Naive B cell (primary cell): ENCODE results near the gene AGBL1. TPM values are rescaled to one million over a fixed set of nuclear protein-coding genes. Genes with fewer than 3 reads are reported as not detected.
"Not testable (repeated sequence)": the region's sequence is repeated elsewhere in the genome, so short reads cannot be mapped to it uniquely, and the experiment has no call there.

Source experiments
- ATAC-seq, 2 donors: fragments of 150-1000 bp; cut with Tn5 transposase; 2 replicates each; pipeline ENCODE4 v1.10.0; 2021; ENCODE audit warnings: low read depth in 2 of 2, mild to moderate bottlenecking in 2 of 2, moderate library complexity in 2 of 2
- DNase-seq: peaks from one replicate; pipeline ENCODE4 v3.0.0; 2022
- H3K27ac Mint-ChIP-seq, 6 donors: one replicate each; pipeline ENCODE4 v1.8.0; 2020 to 2022; ENCODE audit warnings: mild to moderate bottlenecking in 6 of 6, mixed read lengths in 6 of 6, moderate library complexity in 5 of 6, inconsistent platforms in 2 of 6
- H3K27me3 Mint-ChIP-seq, 3 donors: one replicate each; pipeline ENCODE4 v1.8.0; 2021 to 2022; ENCODE audit warnings: mixed read lengths in 3 of 3, mild to moderate bottlenecking in 1 of 3
- H3K36me3 Mint-ChIP-seq, 2 donors: one replicate each; pipeline ENCODE4 v1.8.0; 2020 to 2022; ENCODE audit warnings: mixed read lengths in 2 of 2, inconsistent platforms in 1 of 2, mild to moderate bottlenecking in 1 of 2
- H3K4me1 Mint-ChIP-seq, 3 donors: one replicate each; pipeline ENCODE4 v1.8.0; 2020 to 2022; ENCODE audit warnings: mixed read lengths in 3 of 3, inconsistent platforms in 1 of 3, mild to moderate bottlenecking in 1 of 3, moderate library complexity in 1 of 3
- H3K4me3 Mint-ChIP-seq, 8 donors: one replicate each; pipeline ENCODE4 v1.8.0; 2020 to 2022; ENCODE audit warnings: mild to moderate bottlenecking in 8 of 8, mixed read lengths in 8 of 8, moderate library complexity in 8 of 8, inconsistent platforms in 2 of 8
- H3K9me3 Mint-ChIP-seq, 7 donors: one replicate each; pipeline ENCODE4 v1.8.0; 2020 to 2022; ENCODE audit warnings: mixed read lengths in 7 of 7, mild to moderate bottlenecking in 5 of 7, inconsistent platforms in 2 of 7, moderate library complexity in 1 of 7
- polyA plus RNA-seq, 6 donors: library from polyadenylated mRNA; unstranded; fragments of 300-500 nt; fragmentation: Illumina TruSeq; gene quantifications; one replicate each; pipeline ENCODE4 v1.2.3, GENCODE V29; 2021; ENCODE audit warnings: low read depth in 6 of 6

Gene AGBL1
- polyA plus RNA-seq, 6 donors from 2014 or later = not detected

- peaks cover 0 to 16% (median 5%) of the 10 kb centered on the region in 7 donors for H3K9me3 Mint-ChIP-seq
- ATAC-seq (no peak), DNase-seq (no peak)
- no peaks in the 10 kb centered on the region for H3K36me3 Mint-ChIP-seq
- H3K4me1 Mint-ChIP-seq = no peaks in the 10 kb centered on the region
- no peak overlapping the region for H3K27ac Mint-ChIP-seq
- no peak overlapping the region for H3K4me3 Mint-ChIP-seq
- no peaks in the 10 kb centered on the region for H3K27me3 Mint-ChIP-seq
These were observed 888.6 kb downstream of the AGBL1 start for GRCh38 chr15:86968244-86968643.

GRCh38 chr15:86969364-86969763 is 889.7 kb downstream of the AGBL1 start:
- H3K27me3 Mint-ChIP-seq = no peaks in the 10 kb centered on the region
- no peaks in the 10 kb centered on the region for H3K36me3 Mint-ChIP-seq
- H3K9me3 Mint-ChIP-seq = peaks cover 0 to 16% (median 5%) of the 10 kb centered on the region in 7 donors
- DNase-seq = no peak
- no peaks in the 10 kb centered on the region for H3K4me1 Mint-ChIP-seq
- no peak overlapping the region for H3K4me3 Mint-ChIP-seq
- ATAC-seq = no peak
- no peak overlapping the region for H3K27ac Mint-ChIP-seq

- Mint-ChIP-seq H3K27me3 (no peaks in the 10 kb centered on the region), H3K27ac (no peak overlapping the region), H3K36me3 (no peaks in the 10 kb centered on the region), H3K4me1 (no peaks in the 10 kb centered on the region), H3K4me3 (no peak overlapping the region), H3K9me3 (peaks cover 0 to 6% (median 0%) of the 10 kb centered on the region in 7 donors)
- DNase-seq = no peak
- ATAC-seq = no peak
These were observed 893.7 kb downstream of the AGBL1 start for GRCh38 chr15:86973284-86973844.

- H3K4me1 Mint-ChIP-seq = no peaks in the 10 kb centered on the region
- DNase-seq (no peak), ATAC-seq (no peak)
- H3K36me3 Mint-ChIP-seq = no peaks in the 10 kb centered on the region
- peaks cover 0 to 3% (median 0%) of the 10 kb centered on the region in 3 donors for H3K27me3 Mint-ChIP-seq
- no peak overlapping the region for H3K4me3 Mint-ChIP-seq
- H3K9me3 Mint-ChIP-seq = peaks cover 0 to 4% (median 0%) of the 10 kb centered on the region in 7 donors
- no peak overlapping the region for H3K27ac Mint-ChIP-seq
These were observed 908.4 kb downstream of the AGBL1 start for GRCh38 chr15:86988033-86988432.

GRCh38 chr15:87021751-87022150 is 942.1 kb downstream of the AGBL1 start:
- H3K36me3 Mint-ChIP-seq = peaks cover 0 to 7% of the 10 kb centered on the region in 2 donors
- no peak for ATAC-seq
- no peak overlapping the region for H3K4me3 Mint-ChIP-seq
- DNase-seq = no peak
- H3K27me3 Mint-ChIP-seq = peaks cover 0 to 6% (median 0%) of the 10 kb centered on the region in 3 donors
- H3K27ac Mint-ChIP-seq = no peak overlapping the region
- H3K4me1 Mint-ChIP-seq = no peaks in the 10 kb centered on the region
- H3K9me3 Mint-ChIP-seq = peaks cover 11 to 48% (median 20%) of the 10 kb centered on the region in 7 donors

GRCh38 chr15:87031540-87032230 is 952.0 kb downstream of the AGBL1 start:
- Mint-ChIP-seq H3K4me1 (no peaks in the 10 kb centered on the region), H3K27ac (no peak overlapping the region), H3K27me3 (no peaks in the 10 kb centered on the region), H3K36me3 (no peaks in the 10 kb centered on the region), H3K9me3 (peaks cover 0 to 10% (median 5%) of the 10 kb centered on the region in 7 donors), H3K4me3 (no peak overlapping the region)
- ATAC-seq = no peak
- no peak for DNase-seq

- DNase-seq (no peak), ATAC-seq (no peak)
- Mint-ChIP-seq H3K27ac (no peak overlapping the region), H3K9me3 (peaks cover 0 to 8% (median 2%) of the 10 kb centered on the region in 7 donors), H3K4me1 (no peaks in the 10 kb centered on the region), H3K36me3 (no peaks in the 10 kb centered on the region), H3K4me3 (no peak overlapping the region), H3K27me3 (no peaks in the 10 kb centered on the region)
These were observed 952.6 kb downstream of the AGBL1 start for GRCh38 chr15:87032295-87032694.

- H3K9me3 Mint-ChIP-seq = peaks cover 0 to 4% (median 2%) of the 10 kb centered on the region in 7 donors
- DNase-seq (no peak), ATAC-seq (no peak)
- H3K27ac Mint-ChIP-seq = no peak overlapping the region
- H3K36me3 Mint-ChIP-seq = no peaks in the 10 kb centered on the region
- no peaks in the 10 kb centered on the region for H3K4me1 Mint-ChIP-seq
- H3K4me3 Mint-ChIP-seq = no peak overlapping the region
- no peaks in the 10 kb centered on the region for H3K27me3 Mint-ChIP-seq
These were observed 953.4 kb downstream of the AGBL1 start for GRCh38 chr15:87033056-87033455.

- no peaks in the 10 kb centered on the region for H3K4me1 Mint-ChIP-seq
- H3K27me3 Mint-ChIP-seq = no peaks in the 10 kb centered on the region
- H3K9me3 Mint-ChIP-seq = peaks cover 0 to 4% (median 2%) of the 10 kb centered on the region in 7 donors
- no peaks in the 10 kb centered on the region for H3K36me3 Mint-ChIP-seq
- ATAC-seq = no peak
- H3K27ac Mint-ChIP-seq = no peak overlapping the region
- DNase-seq = no peak
- no peak overlapping the region for H3K4me3 Mint-ChIP-seq
These were observed 955.2 kb downstream of the AGBL1 start for GRCh38 chr15:87034886-87035285.

GRCh38 chr15:87038404-87038803 is 958.7 kb downstream of the AGBL1 start:
- H3K27me3 Mint-ChIP-seq = no peaks in the 10 kb centered on the region
- H3K9me3 Mint-ChIP-seq = peaks cover 0 to 4% (median 2%) of the 10 kb centered on the region in 7 donors
- H3K4me3 Mint-ChIP-seq = no peak overlapping the region
- ATAC-seq (no peak), DNase-seq (no peak)
- no peaks in the 10 kb centered on the region for H3K36me3 Mint-ChIP-seq
- no peaks in the 10 kb centered on the region for H3K4me1 Mint-ChIP-seq
- no peak overlapping the region for H3K27ac Mint-ChIP-seq

GRCh38 chr15:87042619-87043018 is 962.9 kb downstream of the AGBL1 start:
- not testable (repeated sequence) for DNase-seq, H3K4me1 Mint-ChIP-seq, H3K36me3 Mint-ChIP-seq, H3K4me3 Mint-ChIP-seq, H3K27ac Mint-ChIP-seq, H3K27me3 Mint-ChIP-seq, H3K9me3 Mint-ChIP-seq, ATAC-seq

- Mint-ChIP-seq H3K9me3 (no peaks in the 10 kb centered on the region), H3K27me3 (no peaks in the 10 kb centered on the region), H3K27ac (no peak overlapping the region), H3K4me3 (no peak overlapping the region), H3K4me1 (no peaks in the 10 kb centered on the region), H3K36me3 (no peaks in the 10 kb centered on the region)
- ATAC-seq (no peak), DNase-seq (no peak)
These were observed 966.1 kb downstream of the AGBL1 start for GRCh38 chr15:87045746-87046145.

- H3K36me3 Mint-ChIP-seq = no peaks in the 10 kb centered on the region
- no peak for ATAC-seq
- no peaks in the 10 kb centered on the region for H3K9me3 Mint-ChIP-seq
- H3K27me3 Mint-ChIP-seq = no peaks in the 10 kb centered on the region
- no peak overlapping the region for H3K27ac Mint-ChIP-seq
- no peaks in the 10 kb centered on the region for H3K4me1 Mint-ChIP-seq
- H3K4me3 Mint-ChIP-seq = no peak overlapping the region
- no peak for DNase-seq
These were observed 967.7 kb downstream of the AGBL1 start for GRCh38 chr15:87047203-87047965.
